Neutrophil (primary cell): ENCODE measurements around the gene RENBP.

Source experiments
- H3K27ac ChIP-seq: fragments of 200-600 bp; sonication (generic); 2 replicates; pipeline ENCODE4 v1.5.1; 2016; ENCODE audit warnings: mild to moderate bottlenecking, moderate library complexity
- H3K27me3 ChIP-seq: fragments of 200-600 bp; sonication (generic); 2 replicates; pipeline ENCODE4 v1.6.0; 2016; ENCODE audit warnings: mild to moderate bottlenecking
- H3K36me3 ChIP-seq: fragments of 200-600 bp; sonication (generic); 2 replicates; pipeline ENCODE4 v1.5.1; 2017
- H3K4me1 ChIP-seq, 2 experiments: fragments of 200-600 bp in 1 of 2; sonication (generic) in 1 of 2; 1 replicate in 1 of 2; 2 replicates in 1 of 2; pipeline versions ENCODE4 v1.5.1 to v1.6.1; 2013 to 2016; ENCODE audit warnings: low read depth in 1 of 2, low read length in 1 of 2, mild to moderate bottlenecking in 1 of 2, moderate library complexity in 1 of 2; ENCODE audit not compliant: control insufficient read depth in 1 of 2, insufficient read depth in 1 of 2
- H3K4me3 ChIP-seq, 2 experiments: fragments of 200-600 bp in 1 of 2; sonication (generic) in 1 of 2; 1 replicate in 1 of 2; 2 replicates in 1 of 2; pipeline ENCODE4 v1.5.1; 2013 to 2016; ENCODE audit warnings: low read depth in 1 of 2, low read length in 1 of 2, mild to moderate bottlenecking in 1 of 2, moderate library complexity in 1 of 2
- H3K9me3 ChIP-seq: fragments of 200-600 bp; sonication (generic); 2 replicates; pipeline ENCODE4 v1.5.1; 2016
- CTCF ChIP-seq: fragments of 200-600 bp; sonication (generic); IDR thresholded peaks from 2 replicates; pipeline ENCODE4 v1.5.1; 2016; ENCODE audit warnings: antibody characterized with exemption

Gene RENBP

DNA sequence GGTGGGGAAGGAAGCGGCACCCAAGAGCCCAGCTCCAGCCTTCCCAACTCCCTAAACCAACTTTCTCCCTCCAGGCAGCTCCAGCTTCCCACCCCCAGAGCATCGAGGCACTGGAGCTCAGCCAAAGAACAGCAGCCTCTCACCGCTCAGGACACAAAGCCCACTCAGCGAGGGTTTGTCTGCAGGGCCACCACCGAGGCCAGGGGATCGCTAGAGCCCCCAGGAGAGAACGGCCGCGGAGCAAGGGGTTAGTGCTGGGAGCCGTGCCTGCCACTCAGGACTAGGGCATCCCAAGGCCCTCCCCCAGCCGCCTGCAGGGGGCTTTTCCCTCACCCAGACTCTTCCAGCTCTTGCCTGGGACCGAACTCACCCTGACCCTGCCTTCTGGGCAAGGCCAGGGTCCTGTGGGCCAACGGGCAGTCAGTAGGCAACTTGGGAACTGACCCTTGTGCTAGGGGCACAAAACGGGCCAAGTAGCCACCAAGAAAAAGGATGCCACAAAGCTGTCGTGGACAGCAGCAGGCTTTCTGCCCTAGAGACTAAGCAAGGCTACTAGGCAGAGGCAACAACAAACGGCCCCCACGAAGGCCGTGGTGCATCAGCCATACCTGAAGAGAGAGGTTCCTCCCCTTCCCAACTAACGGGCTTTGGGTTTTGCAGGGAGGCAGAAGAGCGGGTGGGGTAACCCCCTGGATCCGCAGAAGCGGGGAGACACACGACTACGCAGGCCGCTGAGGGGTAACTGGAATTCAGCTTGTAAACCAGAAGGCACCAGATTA lies 24.9 kb upstream of the RENBP start:
- TF ChIP-seq CTCF = no peak
- Histone ChIP-seq H3K27me3 (no peaks in the 10 kb centered on the region), H3K27ac (peak overlapping the region; percentile 99), H3K4me1 (peaks cover 60 to 64% of the 10 kb centered on the region in 2 experiments), H3K9me3 (no peaks in the 10 kb centered on the region), H3K36me3 (no peaks in the 10 kb centered on the region), H3K4me3 (peak overlapping the region; percentile 84 to 99)

DNA sequence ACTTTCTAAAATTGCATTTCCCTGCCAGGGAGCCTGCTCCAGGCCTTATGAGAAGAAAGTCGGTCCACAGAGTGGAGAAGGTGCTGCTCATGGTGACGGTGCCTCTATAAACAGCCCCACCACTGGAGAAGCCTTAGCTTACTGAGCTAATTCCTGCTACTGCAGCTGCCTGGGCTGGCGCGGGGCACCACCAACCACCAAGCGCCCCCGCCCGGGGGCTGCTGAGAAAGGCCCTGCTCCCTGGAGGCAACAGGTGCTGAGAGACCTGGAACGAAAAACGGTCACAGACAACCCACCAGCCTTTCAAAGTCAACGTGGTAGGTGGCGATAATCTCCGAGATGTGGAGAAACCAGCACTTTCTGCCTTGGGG lies 24.3 kb upstream of the RENBP start:
- Histone ChIP-seq H3K27ac (peak overlapping the region; percentile 99), H3K4me1 (peaks cover 55 to 58% of the 10 kb centered on the region in 2 experiments), H3K4me3 (peak overlapping the region in 1 of 2 experiments; percentile 99)

GRCh38 chrX:153968255-153968654 lies 23.8 kb upstream of the RENBP start:
- Histone ChIP-seq H3K9me3 (no peaks in the 10 kb centered on the region), H3K27ac (peak overlapping the region; percentile 99), H3K4me3 (peak overlapping the region in 1 of 2 experiments; percentile 99), H3K36me3 (no peaks in the 10 kb centered on the region), H3K27me3 (no peaks in the 10 kb centered on the region), H3K4me1 (peaks cover 50 to 53% of the 10 kb centered on the region in 2 experiments)
- TF ChIP-seq CTCF = no peak

More for the DNA sequence above, 24.3 kb upstream of the RENBP start:
- TF ChIP-seq CTCF = no peak
- Histone ChIP-seq H3K36me3 (no peaks in the 10 kb centered on the region), H3K27me3 (no peaks in the 10 kb centered on the region), H3K9me3 (no peaks in the 10 kb centered on the region)

GRCh38 chrX:153967536-153968224 lies 23.2 kb upstream of the RENBP start:
- H3K27me3 ChIP-seq = no peaks in the 10 kb centered on the region
- no peaks in the 10 kb centered on the region for H3K36me3 ChIP-seq
- no peaks in the 10 kb centered on the region for H3K9me3 ChIP-seq
- H3K4me3 ChIP-seq = peak overlapping the region; percentile 14 to 99
- peak overlapping the region; percentile 99 for H3K27ac ChIP-seq
- H3K4me1 ChIP-seq = peaks cover 48 to 49% of the 10 kb centered on the region in 2 experiments
- TF ChIP-seq CTCF = no peak

DNA sequence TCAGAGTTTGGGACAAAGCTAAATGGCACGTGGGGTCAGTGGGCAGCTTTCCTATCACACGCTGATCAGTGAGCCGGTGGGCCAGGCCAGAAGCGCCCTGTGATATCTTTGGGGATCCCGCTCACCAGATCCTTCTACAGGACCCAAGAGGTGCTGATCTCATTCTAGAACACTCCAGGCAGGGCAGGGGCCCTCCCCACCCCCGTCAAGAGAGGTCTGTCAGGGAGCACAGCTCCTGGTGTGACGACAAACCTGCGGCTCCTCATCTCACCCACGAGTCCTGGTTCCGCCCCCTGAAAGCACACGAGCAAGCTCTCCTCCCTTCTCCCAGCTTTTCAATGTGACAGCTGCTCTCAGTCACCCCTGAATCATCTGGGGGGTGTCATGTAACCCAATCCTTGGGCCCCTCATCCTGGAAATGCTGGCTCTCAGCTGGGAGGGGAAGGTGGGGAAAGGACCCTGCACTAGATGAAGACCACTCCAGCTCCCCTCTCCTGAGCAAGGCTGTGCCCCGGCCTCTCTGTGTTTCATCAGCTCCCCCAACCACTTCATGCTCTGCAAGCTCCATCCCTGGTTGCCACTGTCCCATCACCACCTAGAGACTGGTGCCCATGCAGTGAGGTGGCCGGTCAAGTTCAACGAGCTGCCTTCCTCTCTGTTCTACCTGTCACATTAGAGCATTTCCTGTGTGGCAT lies 22.5 kb upstream of the RENBP start:
- peaks cover under 1% of the 10 kb centered on the region for H3K36me3 ChIP-seq
- H3K4me3 ChIP-seq = peak overlapping the region; percentile 14 to 99
- peaks cover 48 to 49% of the 10 kb centered on the region in 2 experiments for H3K4me1 ChIP-seq
- no peaks in the 10 kb centered on the region for H3K27me3 ChIP-seq
- no peak for TF ChIP-seq CTCF
- peak overlapping the region; percentile 99 for H3K27ac ChIP-seq
- H3K9me3 ChIP-seq = no peaks in the 10 kb centered on the region
